GF-D8 (cell line): ENCODE results near the gene MRPL51.

Experiments used
- DNase-seq: peaks from one replicate; lab custom pipeline; 2025; lab: John Stamatoyannopoulos, UW

Gene MRPL51

GRCh38 chr12:6461401-6462233 is 31.4 kb downstream of the MRPL51 start:
- DNase-seq = peak; percentile 97

DNA sequence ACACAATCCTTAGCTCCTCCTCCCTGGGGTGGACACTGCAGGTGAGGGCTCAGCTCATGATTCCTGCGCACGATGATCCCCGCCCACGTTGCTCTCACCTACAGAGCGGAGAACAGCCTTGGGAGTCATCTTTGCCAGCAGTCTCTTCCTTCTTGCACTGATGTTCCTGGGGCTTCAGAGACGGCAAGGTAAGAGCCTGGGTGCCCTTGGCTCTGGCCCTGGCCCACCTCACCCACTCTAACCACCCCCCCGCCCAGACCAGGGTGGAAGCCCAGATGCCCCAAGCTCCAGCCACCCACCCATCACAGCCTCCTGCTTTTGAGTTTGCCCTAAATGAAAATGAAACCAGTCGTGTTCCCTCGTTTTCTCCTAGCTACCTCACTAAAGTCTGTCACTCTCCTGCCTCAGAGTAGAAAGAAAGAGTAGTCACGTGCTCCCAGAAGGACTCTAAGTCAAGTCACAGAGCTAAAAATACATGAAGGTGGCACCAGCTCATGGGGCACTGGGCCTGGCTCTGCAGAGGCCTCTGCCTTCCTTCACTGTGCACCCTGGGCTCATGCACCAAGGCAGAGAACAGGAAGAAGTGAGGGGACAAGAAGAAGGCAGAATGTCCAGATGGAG is 32.2 kb downstream of the MRPL51 start:
- DNase-seq = no peak

- no peak for DNase-seq
These were observed 34.1 kb downstream of the MRPL51 start for GRCh38 chr12:6459004-6459337.

- DNase-seq = no peak
These were observed 34.6 kb downstream of the MRPL51 start for GRCh38 chr12:6458281-6459003.

- no peak for DNase-seq
These were observed 35.7 kb downstream of the MRPL51 start for GRCh38 chr12:6457220-6457945.

DNA sequence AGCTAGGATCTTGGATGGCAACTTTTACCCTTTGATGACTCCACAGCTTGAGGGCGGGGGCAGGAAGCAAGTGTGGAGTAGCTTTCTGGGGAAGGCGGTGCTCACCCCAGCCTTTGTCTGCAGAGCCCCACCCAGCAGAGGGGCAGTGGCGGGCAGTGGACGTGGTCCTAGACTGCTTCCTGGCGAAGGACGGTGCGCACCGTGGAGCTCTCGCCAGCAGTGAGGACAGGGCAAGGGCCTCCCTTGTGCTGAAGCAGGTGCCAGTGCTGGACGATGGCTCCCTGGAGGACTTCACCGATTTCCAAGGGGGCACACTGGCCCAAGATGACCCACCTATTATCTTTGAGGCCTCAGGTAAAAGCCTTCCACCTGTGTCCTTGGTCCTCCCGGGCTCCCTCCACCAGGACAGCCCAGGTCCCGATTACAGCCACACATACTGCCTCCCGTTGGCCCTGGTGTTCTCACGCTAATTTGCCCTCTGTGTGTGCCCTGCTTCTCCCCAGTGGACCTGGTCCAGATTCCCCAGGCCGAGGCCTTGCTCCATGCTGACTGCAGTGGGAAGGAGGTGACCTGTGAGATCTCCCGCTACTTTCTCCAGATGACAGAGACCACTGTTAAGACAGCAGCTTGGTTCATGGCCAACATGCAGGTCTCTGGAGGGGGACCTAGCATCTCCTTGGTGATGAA is 40.0 kb downstream of the MRPL51 start:
- DNase-seq = no peak

GRCh38 chr12:6452245-6452943 is 40.7 kb downstream of the MRPL51 start:
- no peak for DNase-seq

- DNase-seq = peak; percentile 63
These were observed 41.5 kb downstream of the MRPL51 start, which contains the start of gene TAPBPL for GRCh38 chr12:6451348-6452244. Gene TAPBPL, plus strand, starts transcription at chr12:6452042. Its CDS starts 207 bp downstream, at chr12:6452249.

- no peak for DNase-seq
These were observed 42.2 kb downstream of the MRPL51 start for GRCh38 chr12:6450869-6451347.

GRCh38 chr12:6450091-6450868 is 42.8 kb downstream of the MRPL51 start:
- DNase-seq = no peak

- DNase-seq = no peak
These were observed 48.1 kb downstream of the MRPL51 start, which contains the start of gene CD27 for GRCh38 chr12:6444704-6445688. Gene CD27, plus strand, starts transcription at chr12:6444955. Its CDS starts 141 bp downstream, at chr12:6445096.

GRCh38 chr12:6444031-6444430 is 49.0 kb downstream of the MRPL51 start:
- DNase-seq = no peak

DNA sequence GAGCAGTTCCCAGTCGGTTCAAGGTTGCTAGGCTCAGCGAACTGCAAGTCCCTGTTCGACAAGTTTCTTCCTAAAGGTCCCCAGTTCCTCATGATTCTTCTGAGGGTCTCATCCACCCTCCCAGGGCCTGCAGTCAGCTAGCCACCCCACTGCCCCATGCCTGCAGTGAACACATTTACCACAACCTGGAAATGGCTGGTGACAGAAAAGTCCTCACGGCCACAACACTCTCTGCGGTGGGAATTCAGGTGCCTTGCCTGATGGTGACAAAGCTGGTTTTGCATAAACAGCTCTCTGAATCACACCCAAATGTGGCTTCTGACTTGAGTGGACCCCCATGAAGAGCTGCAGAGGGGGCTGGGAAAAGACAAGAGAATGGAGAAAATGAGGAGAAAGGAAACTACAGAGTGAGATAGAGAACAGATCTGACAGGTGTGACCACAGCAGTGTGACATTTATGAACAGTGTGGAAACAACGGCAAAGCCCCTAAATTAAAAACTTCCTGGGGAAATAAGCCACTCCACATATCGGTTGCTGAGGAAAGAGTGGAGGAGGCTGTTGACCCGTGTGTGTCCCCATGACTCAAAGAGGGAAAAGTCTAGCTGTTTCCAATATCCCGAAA is 49.6 kb downstream of the MRPL51 start:
- no peak for DNase-seq

- no peak for DNase-seq
These were observed 50.2 kb downstream of the MRPL51 start for GRCh38 chr12:6442836-6443235.
